GM19324 (cell line): ENCODE data around the gene ZNF783.
"Not testable (repeated sequence)": the region's sequence is repeated elsewhere in the genome, so short reads cannot be mapped to it uniquely, and the experiment has no call there.

Source experiments
- ATAC-seq: cut with Tn5 transposase; IDR thresholded peaks from one replicate; pipeline ENCODE4 v1.9.1; 2021; ENCODE audit warnings: mild to moderate bottlenecking, moderate library complexity; ENCODE audit not compliant: unreplicated experiment, low FRiP score

The ZNF783 gene

DNA sequence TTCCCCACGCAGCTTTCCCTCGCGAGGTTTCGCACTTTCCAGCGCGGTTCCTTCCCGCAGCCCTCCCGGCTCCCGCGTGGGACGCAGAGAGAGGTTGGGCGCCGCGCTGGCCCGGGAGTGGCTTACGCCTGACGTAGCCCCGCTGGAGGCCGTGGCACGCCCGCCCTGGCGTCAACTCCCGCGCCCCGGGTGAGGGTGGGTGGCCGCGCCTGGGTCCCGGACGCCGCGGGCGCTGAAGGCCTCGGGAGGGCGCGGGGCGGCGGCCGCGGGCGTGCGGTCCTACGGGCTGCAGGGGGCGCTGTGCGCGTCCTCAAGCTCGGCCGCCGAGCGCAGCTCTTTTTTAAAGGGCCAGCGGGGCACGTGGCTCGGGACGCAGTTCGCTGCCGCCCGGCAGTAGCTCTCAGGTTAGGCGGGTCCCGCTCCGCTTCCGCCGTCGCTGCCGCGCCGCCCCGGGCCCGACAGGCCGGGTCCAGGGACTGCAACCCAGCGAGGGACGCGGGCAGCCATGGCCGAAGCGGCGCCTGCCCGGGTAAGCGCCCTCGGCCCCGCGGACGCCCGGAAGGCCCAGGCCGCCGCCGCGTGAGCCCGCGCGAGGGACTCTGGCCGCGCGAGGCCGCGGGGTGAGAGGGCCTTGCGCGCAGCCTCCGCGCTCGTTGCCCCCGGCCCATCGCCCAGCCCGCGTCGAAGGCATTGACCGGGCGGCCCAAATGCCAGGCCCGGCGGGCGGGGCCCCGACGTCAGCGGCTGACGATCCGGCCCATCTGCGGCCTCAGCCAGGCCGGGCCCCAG is at the start of gene ZNF783:
Gene ZNF783 (plus strand): TSS at position 368 of the 789 bp plus-strand sequence. CDS start 138 bp downstream, at position 506.
- ATAC-seq, result peak; percentile 83

DNA sequence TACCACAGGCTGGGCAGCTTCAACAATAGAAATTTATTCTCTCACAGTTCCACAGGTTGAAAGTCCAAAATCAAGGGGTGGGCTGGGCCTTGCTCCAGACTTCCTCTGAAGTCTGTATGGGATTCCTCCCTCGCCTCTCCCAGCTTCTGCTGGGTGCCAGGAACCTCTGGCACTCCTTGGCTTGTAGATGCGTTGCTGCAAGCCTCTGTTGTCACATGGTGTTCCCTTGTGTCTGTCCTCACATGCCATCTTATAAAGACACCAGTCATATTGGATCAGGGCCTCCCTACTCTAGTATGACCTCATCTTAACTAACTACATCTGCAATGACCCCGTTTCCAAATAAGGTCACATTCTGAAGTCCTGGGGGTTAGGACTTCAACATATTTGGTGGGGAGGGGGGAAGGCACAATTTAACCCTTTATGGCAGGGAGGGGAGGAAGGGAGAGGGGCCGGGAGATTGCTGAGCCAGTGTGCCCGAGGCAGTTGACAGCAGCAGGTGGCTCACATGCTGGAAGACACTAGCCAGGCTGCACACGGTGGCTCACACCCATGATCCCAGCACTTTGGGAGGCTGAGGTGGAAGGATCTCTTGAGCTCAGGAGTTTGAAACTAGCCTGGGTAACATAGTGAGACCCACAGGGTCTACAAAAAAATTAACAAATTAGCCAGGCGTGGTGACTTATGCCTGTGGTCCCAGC is 47.8 kb upstream of the ZNF783 start:
- no peak for ATAC-seq

DNA sequence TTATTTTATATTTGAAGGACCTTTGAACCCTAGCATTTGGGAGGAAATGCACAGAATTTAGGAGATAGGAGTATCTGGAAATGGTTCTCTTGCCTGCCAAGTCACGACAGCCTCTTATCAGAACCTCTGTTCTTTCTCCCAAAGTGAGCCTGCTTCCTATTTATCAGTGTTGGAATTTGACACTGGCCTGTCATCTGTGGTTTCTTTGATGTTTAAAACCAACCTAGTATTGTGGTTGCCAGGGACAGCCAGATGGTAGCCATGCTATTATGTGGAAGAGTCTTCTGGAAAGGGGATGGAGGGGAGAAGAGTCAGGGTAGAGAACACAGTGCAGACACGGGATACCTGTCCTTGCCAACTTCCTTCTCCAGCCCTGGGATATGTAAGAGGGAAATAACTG is 45.6 kb upstream of the ZNF783 start:
- ATAC-seq, result no peak

DNA sequence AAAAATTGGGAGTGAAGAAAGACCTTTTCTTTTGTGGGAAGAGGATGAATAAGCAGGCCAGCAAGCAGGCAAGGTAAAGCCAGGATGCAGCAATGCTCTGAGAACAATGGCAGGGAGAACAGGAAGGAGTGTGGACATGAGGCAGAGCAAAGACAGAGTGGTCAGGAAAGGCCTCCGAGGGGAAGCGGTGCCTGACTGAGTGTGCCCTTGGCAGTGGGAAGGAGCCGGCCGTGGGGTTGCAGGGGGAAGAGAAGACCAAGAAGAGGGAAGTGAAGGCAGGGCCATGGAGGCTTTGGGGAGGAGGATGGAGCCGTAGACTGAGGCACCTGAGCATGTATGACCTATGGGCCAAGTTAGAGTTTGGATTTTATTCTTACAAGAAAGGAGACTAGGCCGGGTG is 44.4 kb upstream of the ZNF783 start:
- no peak for ATAC-seq

DNA sequence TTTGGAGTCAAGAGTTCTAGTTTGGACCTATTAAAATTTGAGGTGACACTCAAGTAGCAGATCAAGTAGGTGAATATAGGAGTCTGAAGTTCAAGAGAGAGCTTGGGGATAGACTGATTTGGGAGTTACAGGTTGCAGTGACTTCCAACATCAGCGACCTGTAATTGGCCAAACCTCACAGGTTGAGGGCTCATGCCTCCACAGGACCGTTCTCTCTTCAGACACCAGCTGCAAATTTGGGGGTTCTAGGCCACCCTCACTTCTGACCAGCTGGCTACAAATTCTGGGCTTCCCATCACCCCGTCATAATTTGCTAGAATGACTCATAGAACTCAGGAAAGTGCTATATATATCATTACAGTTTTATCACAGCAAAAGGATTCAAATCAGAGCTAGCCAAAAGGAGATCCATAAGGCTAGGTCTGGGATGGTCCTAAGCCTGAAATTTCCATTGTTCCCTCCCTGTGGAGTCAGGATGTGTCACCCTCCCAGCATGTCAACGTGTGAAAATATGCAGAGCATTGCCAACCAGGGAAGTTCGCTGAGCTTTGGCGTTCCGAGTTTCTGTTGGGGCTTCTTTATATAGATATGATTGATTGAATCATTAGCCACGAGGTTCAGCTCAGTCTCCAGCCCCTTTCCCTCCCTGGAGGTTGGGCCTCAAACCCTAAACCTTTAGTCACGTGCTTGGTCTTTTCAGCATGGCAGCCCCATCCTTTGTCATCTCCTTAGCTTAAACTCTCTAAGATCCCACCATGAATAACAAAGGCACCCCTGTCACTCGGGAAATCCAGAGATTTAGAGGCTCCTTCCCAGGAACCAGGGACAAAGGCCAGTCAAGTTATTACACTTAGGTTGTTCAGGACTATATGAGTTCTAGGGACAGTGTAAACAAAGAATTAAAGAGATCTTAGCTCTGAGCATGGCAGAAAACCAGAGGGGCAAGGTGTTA is 43.3 kb upstream of the ZNF783 start:
- no peak for ATAC-seq

DNA sequence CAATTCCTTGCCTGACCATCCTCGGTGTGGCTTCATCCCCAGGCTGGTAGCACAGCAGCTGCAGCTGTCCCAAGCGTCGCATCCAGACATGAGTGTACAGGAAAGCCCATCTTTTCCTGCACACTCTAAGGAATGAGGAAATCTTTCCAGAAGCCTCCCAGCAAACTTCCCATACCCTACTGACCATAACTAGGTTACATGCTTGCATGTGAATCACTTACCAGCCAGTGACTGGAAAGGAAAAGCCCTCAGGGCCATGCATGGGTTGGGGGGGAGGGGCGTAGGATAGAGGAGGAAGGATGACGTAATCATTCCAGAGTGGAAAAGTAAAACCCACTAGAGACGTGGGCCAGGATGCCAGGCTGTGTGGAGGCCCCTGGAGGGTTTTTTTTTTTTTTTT is 41.5 kb upstream of the ZNF783 start:
- no peak for ATAC-seq

DNA sequence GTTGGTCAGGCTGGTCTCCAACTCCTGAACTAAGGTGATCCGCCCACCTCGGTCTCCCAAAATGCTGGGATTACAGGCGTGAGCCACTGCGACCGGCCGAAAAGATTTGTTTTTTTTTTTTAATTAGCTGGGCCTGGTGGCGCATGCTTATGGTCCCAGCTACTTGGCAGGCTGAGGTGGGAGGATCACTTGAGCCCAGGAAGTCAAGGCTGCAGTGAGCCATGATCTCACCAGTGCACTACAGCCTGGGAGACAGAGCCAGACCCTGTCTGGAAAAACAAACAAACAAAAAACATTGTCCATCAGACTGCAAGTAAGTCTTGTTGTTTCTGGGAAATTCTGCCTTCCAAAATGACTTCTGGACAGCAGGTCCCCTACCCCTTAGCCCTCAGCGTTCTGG is 38.8 kb upstream of the ZNF783 start:
- ATAC-seq, result no peak

DNA sequence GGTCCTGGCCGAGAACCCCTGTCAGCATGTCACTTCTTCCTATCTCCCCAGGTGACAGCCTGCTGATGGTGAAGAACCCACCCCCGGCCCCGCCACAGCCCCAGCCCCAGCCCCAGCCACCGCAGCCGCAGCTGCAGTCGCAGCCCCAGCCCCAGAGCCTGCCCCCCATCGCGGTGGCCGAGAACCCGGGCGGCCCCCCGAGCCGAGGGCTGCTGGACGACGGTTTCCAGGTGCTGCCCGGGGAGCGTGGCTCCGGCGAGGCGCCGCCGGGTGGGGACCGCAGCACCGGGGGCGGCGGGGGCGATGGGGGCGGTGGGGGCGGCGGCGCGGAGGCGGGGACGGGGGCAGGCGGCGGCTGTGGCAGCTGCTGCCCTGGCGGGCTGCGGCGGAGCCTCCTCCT is 38.2 kb upstream of the ZNF783 start:
- no peak for ATAC-seq

DNA sequence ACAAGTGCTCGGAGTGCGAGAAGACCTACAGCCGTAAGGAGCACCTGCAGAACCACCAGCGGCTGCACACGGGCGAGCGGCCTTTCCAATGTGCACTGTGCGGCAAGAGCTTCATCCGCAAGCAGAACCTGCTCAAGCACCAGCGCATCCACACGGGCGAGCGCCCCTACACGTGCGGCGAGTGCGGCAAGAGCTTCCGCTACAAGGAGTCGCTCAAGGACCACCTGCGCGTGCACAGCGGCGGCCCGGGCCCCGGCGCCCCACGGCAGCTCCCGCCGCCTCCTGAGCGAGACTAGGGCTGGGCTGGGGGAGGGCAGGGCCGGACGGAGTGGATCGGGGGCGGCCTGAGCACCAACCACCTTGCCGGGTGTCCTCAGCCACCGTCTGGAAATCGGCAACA is 37.6 kb upstream of the ZNF783 start:
- no peak for ATAC-seq

DNA sequence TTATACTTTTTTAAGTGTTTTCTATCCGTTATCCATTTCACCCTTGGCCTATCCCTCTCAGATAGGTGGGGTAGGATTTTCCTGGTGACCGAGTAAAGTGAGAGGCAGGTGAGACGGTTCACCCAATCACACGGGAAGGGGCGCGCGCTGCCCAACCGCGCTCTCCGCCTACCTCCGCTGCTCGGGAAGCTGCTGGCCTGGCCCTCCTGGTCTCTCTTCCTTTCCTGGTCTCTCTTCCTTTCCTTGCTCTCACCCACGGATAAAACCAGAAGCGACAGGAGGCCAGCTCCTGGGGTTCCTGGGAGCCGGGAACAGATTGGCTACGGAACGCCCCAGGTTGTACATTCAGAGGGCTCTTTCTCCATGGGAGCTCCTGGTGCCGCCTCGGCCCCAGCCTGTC is 36.9 kb upstream of the ZNF783 start:
- no peak for ATAC-seq

DNA sequence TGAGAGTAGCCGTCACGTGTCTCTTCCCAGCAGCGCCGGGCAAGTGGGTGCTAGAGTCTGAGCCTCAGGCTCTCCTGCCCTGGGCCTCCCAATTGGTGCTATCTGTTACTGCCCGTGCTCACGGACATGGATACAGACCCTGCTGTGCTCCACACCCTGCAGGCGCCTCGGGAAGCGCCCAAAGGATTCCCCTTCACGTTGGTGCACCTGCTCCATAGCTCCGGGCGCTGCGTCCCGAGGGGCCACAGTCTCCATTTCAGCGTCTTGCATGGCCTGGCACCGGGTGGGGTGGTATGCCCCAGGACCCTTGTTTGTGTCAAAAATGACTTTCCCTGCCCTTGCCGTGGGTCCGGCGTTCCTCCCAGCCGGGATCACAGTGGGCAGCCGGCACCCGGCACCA is 36.3 kb upstream of the ZNF783 start:
- ATAC-seq, result no peak

DNA sequence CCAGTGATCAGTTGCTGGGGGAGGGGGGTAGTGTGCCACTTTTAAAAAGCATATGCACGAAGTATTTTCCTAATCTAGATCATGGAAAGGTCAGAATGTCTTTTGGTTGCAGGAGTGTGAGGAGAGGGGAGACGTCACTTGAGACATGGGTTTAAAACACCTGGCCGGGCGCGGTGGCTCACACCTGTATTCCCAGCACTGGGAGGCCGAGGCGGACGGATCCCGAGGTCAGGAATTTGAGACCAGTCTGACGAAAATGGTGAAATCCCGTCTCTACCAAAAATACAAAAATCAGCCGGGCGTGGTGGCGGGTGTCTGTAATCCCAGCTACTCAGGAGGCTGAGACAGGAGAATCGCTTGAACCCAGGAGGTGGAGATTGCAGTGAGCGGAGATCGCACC is 35.6 kb upstream of the ZNF783 start:
- not testable (repeated sequence) for ATAC-seq

DNA sequence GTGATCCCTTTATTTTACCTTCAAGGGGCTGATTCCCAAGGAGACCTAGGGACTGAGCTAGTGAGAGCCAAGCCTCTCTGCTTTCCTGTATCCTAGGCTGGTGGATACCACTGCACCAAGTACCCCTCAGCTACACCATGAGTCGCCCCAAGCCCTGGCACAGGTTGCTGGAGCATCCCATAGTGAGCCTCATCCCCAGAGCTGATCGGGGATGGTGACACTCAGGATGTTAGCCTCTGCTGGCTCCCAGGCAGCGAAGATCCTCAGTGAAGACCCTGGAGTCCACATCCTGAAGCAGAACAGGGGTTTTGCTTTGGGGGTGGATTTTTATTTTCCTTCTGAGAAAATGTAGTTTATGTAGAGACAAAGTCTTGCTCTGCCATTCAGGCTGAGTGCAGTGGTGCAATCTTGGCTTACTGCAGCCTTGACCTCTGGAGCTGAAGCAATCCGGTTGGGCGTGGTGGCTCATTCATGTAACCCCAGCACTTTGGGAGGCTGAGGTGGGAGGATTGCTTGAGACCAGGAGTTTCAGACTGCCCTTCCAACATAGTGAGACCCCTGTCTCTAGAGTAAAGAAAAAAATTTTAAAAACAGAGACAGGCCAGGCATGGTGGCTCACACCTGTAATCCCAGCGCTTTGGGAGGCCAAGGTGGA is 35.0 kb upstream of the ZNF783 start:
- no peak for ATAC-seq

DNA sequence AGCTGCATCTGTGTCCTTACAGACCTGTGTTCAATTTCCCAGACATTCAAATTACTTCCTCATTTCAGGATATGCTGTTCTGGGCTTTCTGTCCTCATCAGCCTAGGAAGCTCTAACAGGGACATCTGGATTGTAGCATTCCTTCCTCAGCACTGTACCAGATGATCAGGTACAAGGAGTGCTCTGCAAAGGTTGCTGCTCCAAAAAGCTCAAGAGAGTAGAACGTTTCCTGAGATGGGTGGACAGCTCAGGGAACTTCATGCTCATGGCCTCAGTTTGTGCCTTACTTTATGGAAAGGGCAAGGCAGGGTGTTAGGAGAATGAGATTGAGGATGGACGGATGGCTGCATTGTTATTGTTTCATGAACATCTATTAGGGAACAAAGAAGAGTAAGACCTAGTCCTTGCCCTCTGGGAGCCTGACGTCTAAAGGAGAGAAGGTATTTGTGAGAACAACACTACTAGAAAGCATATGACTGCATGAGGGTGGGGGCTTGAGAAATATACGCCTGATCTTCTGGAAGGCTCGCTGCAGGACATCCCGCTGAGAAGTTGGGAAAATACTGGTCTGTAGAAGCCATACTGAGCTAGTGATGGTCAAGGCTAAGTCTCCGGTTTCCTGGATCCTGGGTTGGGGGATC is 33.0 kb upstream of the ZNF783 start:
- ATAC-seq, result no peak

DNA sequence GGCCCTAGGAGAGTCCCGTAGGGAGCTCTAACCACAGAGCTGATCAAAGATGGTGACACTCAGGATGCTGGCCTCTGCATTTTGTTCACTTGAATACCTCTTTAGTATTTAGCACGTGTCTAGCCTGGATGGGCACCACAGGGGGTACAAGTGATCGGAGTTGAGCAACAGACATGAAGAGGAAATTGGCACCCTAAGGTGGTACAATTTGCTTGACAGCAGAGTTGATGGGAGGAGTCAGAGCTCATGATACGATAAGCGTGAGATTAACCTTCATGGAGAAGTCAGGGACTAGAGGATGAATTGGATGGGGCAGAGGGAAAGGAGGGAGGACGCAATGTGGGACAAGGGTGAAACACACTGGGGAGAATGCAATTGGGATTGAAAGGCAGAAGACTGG is 32.5 kb upstream of the ZNF783 start:
- ATAC-seq, result no peak

DNA sequence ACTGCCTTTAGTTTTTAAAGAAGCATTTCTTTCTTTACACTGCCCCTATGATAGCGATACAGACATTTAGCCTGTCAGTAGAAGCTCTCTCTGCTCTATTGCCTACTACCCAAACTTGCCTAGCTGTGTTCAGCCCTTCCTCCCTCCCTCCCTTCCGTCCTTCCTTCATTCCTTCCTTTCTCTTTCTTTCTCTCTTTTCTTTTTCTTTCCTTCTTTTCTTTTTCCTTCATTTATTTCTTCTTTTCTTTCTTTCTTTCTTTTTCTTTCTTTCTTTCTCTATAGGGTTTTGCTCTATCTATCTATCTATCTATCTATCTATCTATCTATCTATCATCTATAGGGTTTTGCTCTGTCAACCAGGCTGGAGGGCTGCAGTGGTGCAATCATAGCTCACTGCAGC is 29.6 kb upstream of the ZNF783 start:
- ATAC-seq, result no peak

DNA sequence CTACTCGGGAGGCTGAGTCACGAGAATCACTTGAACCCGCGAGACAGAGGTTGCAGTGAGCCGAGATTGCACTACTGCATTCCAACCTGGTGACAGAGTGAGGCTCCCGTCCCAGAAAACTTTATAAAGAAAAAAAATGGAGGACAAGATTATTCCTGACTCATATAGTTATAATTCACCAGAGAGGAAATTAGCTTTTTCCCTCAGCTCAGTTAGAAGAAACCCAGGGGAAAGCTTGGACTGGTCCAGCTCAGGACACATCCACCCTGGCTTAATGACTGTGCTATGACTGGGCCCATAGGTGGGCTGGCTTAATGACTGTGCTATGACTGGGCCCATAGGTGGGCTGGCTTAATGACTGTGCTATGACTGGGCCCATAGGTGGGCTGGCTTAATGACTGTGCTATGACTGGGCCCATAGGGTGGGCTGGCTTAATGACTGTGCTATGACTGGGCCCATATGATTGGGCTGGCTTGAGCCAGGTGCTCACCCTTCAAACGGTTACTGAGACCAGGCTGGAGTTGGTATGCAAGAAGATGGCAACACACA is 28.3 kb upstream of the ZNF783 start:
- not testable (repeated sequence) for ATAC-seq

DNA sequence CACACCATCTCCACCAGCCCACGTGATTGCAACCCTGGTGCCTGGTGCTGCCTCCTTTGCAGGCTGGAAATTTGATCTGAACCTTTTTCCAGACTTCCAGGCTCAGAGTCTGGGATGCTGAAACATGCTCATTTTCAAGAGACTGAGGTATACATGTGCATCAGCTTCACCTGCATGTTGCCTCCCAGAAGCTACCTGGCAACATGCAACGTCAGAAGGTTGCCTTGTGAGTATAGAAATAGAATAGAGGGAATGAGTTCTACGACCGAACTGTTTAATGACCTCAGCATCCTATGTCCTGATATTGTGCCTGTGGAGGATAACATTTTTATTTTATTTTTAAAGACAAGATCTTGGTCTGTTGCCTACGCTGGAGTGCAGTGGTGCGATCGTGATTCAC is 24.5 kb upstream of the ZNF783 start:
- no peak for ATAC-seq

DNA sequence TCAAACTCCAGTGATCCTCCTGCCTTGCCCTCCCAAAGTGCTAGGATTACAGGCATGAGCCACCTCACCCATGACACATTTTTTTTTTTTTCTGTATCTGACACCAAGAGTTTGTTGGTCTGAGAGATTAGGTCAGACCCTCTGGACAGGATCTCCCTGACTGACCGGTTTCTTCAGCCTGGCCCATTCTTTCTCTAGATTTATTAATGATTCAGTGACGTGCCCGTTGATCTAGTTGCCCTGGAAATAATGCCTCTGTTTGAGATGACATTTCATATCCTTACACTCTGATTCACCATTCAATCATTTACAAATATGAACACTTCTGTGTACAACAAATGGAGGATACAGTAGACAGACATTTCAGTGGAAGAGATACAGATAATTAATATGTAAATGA is 23.9 kb upstream of the ZNF783 start:
- no peak for ATAC-seq
